Mucosa of descending colon (tissue), 3 donors: ENCODE results near the gene PPP2R5B. TPM values are rescaled to one million over a fixed set of nuclear protein-coding genes. Genes with fewer than 3 reads are reported as not detected.

Experiments used
- ATAC-seq: fragments of 200-7000 bp; cut with Tn5 transposase; one replicate; pipeline ENCODE4 v1.9.1; 2020; ENCODE audit warnings: mild to moderate bottlenecking, moderate library complexity
- DNase-seq, 3 donors: peaks; one replicate each; pipeline ENCODE4 v3.0.0-alpha.2; 2020
- H3K36me3 ChIP-seq: fragments of 200-600 bp; one replicate; pipeline ENCODE4 v1.8.0; 2021; ENCODE audit warnings: low read depth, mild to moderate bottlenecking
- H3K4me1 ChIP-seq: fragments of 200-600 bp; one replicate; pipeline ENCODE4 v1.8.0; 2021; ENCODE audit warnings: low read depth, mild to moderate bottlenecking
- H3K4me3 ChIP-seq: fragments of 200-600 bp; one replicate; pipeline ENCODE4 v1.8.0; 2021; ENCODE audit warnings: mild to moderate bottlenecking
- H3K9me3 ChIP-seq: fragments of 200-600 bp; one replicate; pipeline ENCODE4 v1.8.0; 2021; ENCODE audit warnings: mild to moderate bottlenecking
- CTCF ChIP-seq: fragments of 200-600 bp; IDR thresholded peaks from one replicate; pipeline ENCODE4 v1.8.0; 2022; ENCODE audit warnings: antibody characterized with exemption, mild to moderate bottlenecking
- intact Hi-C, 2 donors: fragments of 100-400 bp; cut with DNase I in 1 of 2; cut with micrococcal nuclease in 1 of 2; formaldehyde crosslinking; loops; one replicate each; pipeline versions ENCODE4 v1.11.0 to v1.11.1; 2022; cut with DNase I, micrococcal nuclease
- total RNA-seq, 3 donors: library from RNA; stranded (reverse); fragmentation: NEBNext Ultra II Directional in 2 of 3; extraction: Animal tissue kit (Norgen Biotek cat#: 25700) in 2 of 3; gene quantifications; one replicate each; pipeline versions ENCODE4 v1.2.1 to v1.2.4, GENCODE V29; 2021 to 2023
- donor health status: DM: no; HTN: no; CAD: no; lungs with moderate emphysema.
- donor health status: DM: no; HTN: no; CAD: no.
- donor health status: DM: no; HTN: yes; CAD: no.

PPP2R5B gene
- total RNA-seq, 3 donors from 2014 or later, result 23.0 to 39.7 (median 23.2) TPM

GRCh38 chr11:64947208-64947814 is 22.8 kb downstream of the PPP2R5B start:
- no peak for TF ChIP-seq CTCF
- Histone ChIP-seq H3K4me3 (no peak overlapping the region), H3K9me3 (no peaks in the 10 kb centered on the region), H3K36me3 (no peaks in the 10 kb centered on the region), H3K4me1 (no peaks in the 10 kb centered on the region)
- intact Hi-C loops, result no loop called here
- ATAC-seq (peak; percentile 41), DNase-seq (no peak)

DNA sequence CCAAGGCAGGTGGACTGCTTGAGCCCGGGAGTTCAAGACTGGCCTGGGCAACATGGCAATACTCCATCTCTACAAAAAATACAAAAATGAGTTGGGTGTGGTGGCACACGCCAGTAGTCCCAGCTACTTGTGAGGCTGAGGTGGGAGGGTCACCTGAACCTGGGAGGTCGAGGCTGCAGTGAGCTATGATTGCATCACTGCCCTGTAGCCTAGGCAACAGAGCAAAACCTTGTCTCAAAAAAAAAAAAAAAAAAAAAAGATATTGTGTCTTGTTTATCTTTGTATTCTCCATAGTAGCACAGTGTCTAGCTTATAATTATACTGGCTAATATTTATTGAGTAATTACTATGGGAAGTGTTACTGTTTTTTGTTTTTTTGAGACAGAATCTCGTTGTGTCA is 27.0 kb downstream of the PPP2R5B start:
- ATAC-seq, result no peak
- DNase-seq, result no peak
- TF ChIP-seq CTCF, result no peak
- Histone ChIP-seq H3K4me1 (no peaks in the 10 kb centered on the region), H3K4me3 (no peak overlapping the region), H3K36me3 (no peaks in the 10 kb centered on the region), H3K9me3 (no peaks in the 10 kb centered on the region)
- intact Hi-C loops, result no loop called here

- no peak for DNase-seq
- ATAC-seq, result no peak
- intact Hi-C loops, result no loop called here
These were observed 29.7 kb downstream of the PPP2R5B start for GRCh38 chr11:64954201-64954600.

GRCh38 chr11:64959498-64959897 is 35.0 kb downstream of the PPP2R5B start:
- ATAC-seq, result no peak
- intact Hi-C loops, result no loop called here

More at GRCh38 chr11:64954201-64954600, 29.7 kb downstream of the PPP2R5B start:
- no peaks in the 10 kb centered on the region for H3K4me1 ChIP-seq
- no peak for TF ChIP-seq CTCF
- H3K9me3 ChIP-seq, result no peaks in the 10 kb centered on the region
- H3K4me3 ChIP-seq, result no peak overlapping the region
- H3K36me3 ChIP-seq, result no peaks in the 10 kb centered on the region

DNA sequence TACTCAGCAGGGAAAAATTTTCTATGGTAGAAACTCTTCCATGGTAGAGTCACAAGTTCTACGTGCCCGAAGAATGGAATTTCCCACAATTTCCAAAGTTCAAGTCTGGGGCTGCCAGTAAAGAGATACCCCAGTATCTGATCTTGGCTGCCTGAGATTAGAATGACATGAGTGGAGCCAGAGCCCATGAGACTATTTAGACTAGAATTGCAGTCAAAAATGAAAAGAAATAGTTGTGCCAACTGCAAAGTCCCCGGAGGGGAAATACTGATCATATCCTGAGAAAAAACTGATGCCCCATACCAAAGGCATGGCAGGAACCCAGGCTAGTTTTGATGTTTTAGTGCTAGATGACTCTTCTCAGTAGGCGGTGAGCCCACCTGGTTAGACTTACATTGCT is 36.2 kb downstream of the PPP2R5B start:
- ATAC-seq (no peak), DNase-seq (no peak)
- Histone ChIP-seq H3K4me3 (no peak overlapping the region), H3K9me3 (no peaks in the 10 kb centered on the region), H3K4me1 (no peaks in the 10 kb centered on the region), H3K36me3 (no peaks in the 10 kb centered on the region)
- TF ChIP-seq CTCF, result no peak
- intact Hi-C loops, result no loop called here

More at GRCh38 chr11:64959498-64959897, 35.0 kb downstream of the PPP2R5B start:
- DNase-seq, result no peak
- no peak for TF ChIP-seq CTCF
- no peaks in the 10 kb centered on the region for H3K9me3 ChIP-seq
- no peaks in the 10 kb centered on the region for H3K36me3 ChIP-seq
- no peak overlapping the region for H3K4me3 ChIP-seq
- no peaks in the 10 kb centered on the region for H3K4me1 ChIP-seq
